ENCODE data around the gene NOP58.

DNA sequence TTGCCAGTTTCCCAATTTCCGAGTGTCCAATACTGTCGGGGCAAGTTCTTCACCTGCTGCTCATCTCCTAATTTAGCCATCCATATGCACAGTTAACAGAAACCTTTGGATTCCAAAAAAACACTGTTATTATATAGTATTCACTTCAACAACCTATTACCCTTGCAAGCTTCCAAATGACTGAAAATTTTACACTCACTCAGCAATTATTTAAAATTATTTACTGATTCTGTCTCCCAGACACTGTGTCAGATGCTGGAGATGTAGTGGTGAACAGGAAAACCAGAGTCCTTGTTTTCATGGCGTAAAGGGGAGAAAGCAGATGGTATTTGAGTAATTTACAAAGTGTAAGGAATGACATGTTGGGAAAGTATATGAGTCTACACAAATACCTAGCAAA, 56.9 kb downstream of the NOP58 start:
- TF ChIP-seq, protein P1, sequence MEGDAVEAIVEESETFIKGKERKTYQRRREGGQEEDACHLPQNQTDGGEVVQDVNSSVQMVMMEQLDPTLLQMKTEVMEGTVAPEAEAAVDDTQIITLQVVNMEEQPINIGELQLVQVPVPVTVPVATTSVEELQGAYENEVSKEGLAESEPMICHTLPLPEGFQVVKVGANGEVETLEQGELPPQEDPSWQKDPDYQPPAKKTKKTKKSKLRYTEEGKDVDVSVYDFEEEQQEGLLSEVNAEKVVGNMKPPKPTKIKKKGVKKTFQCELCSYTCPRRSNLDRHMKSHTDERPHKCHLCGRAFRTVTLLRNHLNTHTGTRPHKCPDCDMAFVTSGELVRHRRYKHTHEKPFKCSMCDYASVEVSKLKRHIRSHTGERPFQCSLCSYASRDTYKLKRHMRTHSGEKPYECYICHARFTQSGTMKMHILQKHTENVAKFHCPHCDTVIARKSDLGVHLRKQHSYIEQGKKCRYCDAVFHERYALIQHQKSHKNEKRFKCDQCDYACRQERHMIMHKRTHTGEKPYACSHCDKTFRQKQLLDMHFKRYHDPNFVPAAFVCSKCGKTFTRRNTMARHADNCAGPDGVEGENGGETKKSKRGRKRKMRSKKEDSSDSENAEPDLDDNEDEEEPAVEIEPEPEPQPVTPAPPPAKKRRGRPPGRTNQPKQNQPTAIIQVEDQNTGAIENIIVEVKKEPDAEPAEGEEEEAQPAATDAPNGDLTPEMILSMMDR (conservative IDR thresholded peaks at IDR 0.05; ENCODE audit: low read depth, low read length), result no peak
- TF ChIP-seq POLR2A (IDR thresholded peaks at IDR 0.05; ENCODE audit: low read depth, low read length), result no peak
- TF ChIP-seq MAZ (IDR thresholded peaks at IDR 0.05; ENCODE audit: borderline replicate concordance, low read depth, low read length), result no peak
- no peak for TF ChIP-seq RCOR1 (IDR thresholded peaks at IDR 0.05; ENCODE audit: insufficient replicate concordance, low read length)
- TF ChIP-seq FOS (IDR thresholded peaks at IDR 0.05; ENCODE audit: low read depth, low read length), result no peak
- no peak for TF ChIP-seq CEBPB (IDR thresholded peaks at IDR 0.05; ENCODE audit: low read depth, low read length)
- TF ChIP-seq MXI1 (IDR thresholded peaks at IDR 0.05; ENCODE audit: borderline replicate concordance, low read depth, low read length), result no peak
- TF ChIP-seq, protein P2, sequence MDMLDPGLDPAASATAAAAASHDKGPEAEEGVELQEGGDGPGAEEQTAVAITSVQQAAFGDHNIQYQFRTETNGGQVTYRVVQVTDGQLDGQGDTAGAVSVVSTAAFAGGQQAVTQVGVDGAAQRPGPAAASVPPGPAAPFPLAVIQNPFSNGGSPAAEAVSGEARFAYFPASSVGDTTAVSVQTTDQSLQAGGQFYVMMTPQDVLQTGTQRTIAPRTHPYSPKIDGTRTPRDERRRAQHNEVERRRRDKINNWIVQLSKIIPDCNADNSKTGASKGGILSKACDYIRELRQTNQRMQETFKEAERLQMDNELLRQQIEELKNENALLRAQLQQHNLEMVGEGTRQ (IDR thresholded peaks at IDR 0.05; ENCODE audit: low read depth, low read length), result no peak
- TF ChIP-seq CHD1 (IDR thresholded peaks at IDR 0.05; ENCODE audit: low read depth, low read length), result no peak
- TF ChIP-seq RAD21 (IDR thresholded peaks at IDR 0.05; ENCODE audit: low read length), result no peak
- no peak for TF ChIP-seq NFE2L2 (IDR thresholded peaks at IDR 0.05; ENCODE audit: low read depth, low read length)
- TF ChIP-seq SMC3 (IDR thresholded peaks at IDR 0.05; ENCODE audit: low read depth, low read length), result no peak

Data from IMR-90 (cell line).